K562 (cell line): Measurements from ENCODE around the gene TAS2R40. TPM values are rescaled to one million over a fixed set of nuclear protein-coding genes. Genes with fewer than 3 reads are reported as not detected.

Experiments used
- BHLHE40 ChIP-seq: IDR thresholded peaks from 2 replicates; pipeline ENCODE4 v1.6.1; 2011; ENCODE audit warnings: low read length, improper control_type of control experiment
- CC2D1A ChIP-seq: fragments of 450-650 bp; IDR thresholded peaks from 2 replicates; pipeline ENCODE4 v1.6.1; 2017; ENCODE audit warnings: mild to moderate bottlenecking
- CEBPG ChIP-seq, 3 experiments: fragments of 200-800 bp in 1 of 3; sonication (Bioruptor generic) in 1 of 3; sonication (generic) in 1 of 3; formaldehyde crosslinking in 1 of 3; IDR thresholded peaks in 2 of 3; conservative IDR thresholded peaks in 1 of 3; 2 replicates each; pipeline versions ENCODE4 v1.6.1 to v1.8.0; 2016 to 2022; ENCODE audit warnings: missing compliant biosample characterization in 2 of 3, missing genetic modification characterization in 2 of 3, mild to moderate bottlenecking in 1 of 3, missing genetic modification reagents in 1 of 3
- SPI1 ChIP-seq: IDR thresholded peaks from 2 replicates; pipeline ENCODE4 v1.6.1; 2011; ENCODE audit warnings: low read depth, low read length, control low read depth, borderline replicate concordance
- XRCC5 ChIP-seq: fragments of 200-400 bp; formaldehyde crosslinking; IDR thresholded peaks from 2 replicates; pipeline ENCODE4 v1.6.1; 2017; ENCODE audit warnings: low read depth, mild to moderate bottlenecking, low read length
- polyA plus RNA-seq, 8 experiments: library from polyadenylated mRNA; depleted of rRNA in 4 of 8; stranded (reverse) in 5 of 8; unstranded in 3 of 8; fragments of >200 nt; fragmentation: Nextera tagmentation in 2 of 8; fragmentation: Illumina TruSeq in 1 of 8; extraction: Ambion mirVana in 2 of 8; extraction: Trizol in 1 of 8; gene quantifications; 2 replicates each; pipeline versions ENCODE4 v1.2.1 to v1.2.3, GENCODE V29; 2011 to 2014; ENCODE audit warnings: inconsistent platforms in 1 of 8, missing spikeins in 1 of 8
- total RNA-seq, 7 experiments: library from RNA; depleted of rRNA in 6 of 7; stranded (reverse); fragments of >200 nt in 6 of 7; fragmentation: Illumina TruSeq in 2 of 7; extraction: Trizol in 2 of 7; gene quantifications; 2 replicates each; pipeline versions ENCODE4 v1.2.1 to v1.2.3, GENCODE V29; 2011 to 2021; ENCODE audit warnings: low replicate concordance in 1 of 7
- TF ChIP-seq, protein P1 (sequence below), 2 experiments: fragments of 450-650 bp; formaldehyde crosslinking in 1 of 2; IDR thresholded peaks; 2 replicates each; pipeline versions ENCODE4 v1.4.0 to v1.6.1; 2014 to 2020; ENCODE audit warnings: mild to moderate bottlenecking in 2 of 2, borderline replicate concordance in 1 of 2, low read depth in 1 of 2

TAS2R40 gene
- total and polyA plus RNA-seq, 9 of the 15 experiments (the other 6 are each of a cell fraction or from before 2014, with no cell fraction given) = not detected

DNA sequence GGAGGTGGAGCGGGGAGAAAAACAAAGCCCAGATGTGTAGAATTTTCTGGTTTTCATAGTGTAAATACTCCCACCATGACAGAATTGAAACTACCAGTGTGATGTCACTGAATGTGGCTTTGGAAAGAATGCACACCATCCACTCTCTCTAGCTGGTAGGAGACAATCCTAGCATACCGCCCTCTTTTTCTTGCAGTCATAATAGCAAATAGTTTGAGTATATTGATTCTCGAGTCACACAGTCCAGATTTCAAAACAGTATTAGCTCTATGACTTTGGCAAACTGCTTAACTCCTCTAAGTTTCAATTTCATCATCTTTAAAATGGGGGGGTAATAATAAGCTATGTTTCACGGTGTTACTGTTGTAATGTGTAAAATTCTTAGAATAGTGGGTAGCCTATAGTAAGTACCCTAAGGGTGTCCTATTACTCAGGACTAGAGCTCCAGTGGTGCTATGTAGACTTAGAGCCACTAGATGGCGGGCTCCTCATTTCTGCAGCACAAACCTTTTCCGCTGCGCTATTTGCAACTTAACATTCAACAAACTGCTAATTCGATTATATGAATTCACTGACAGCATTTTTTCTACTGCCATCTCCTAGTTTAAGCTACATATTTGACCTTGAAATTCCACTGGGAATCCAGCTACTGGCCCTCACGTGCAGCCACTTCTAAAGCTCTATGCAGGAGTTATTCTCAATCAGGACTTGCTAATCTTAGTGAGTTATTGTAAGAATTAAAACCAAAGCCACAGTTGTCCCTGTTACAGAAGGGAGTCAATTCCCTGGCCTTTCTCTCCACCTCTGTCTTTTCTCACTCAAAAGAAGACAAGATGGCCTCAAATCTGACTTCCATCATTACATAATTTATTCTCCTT lies 18.7 kb downstream of the TAS2R40 start (continued):
- TF ChIP-seq, protein P1, sequence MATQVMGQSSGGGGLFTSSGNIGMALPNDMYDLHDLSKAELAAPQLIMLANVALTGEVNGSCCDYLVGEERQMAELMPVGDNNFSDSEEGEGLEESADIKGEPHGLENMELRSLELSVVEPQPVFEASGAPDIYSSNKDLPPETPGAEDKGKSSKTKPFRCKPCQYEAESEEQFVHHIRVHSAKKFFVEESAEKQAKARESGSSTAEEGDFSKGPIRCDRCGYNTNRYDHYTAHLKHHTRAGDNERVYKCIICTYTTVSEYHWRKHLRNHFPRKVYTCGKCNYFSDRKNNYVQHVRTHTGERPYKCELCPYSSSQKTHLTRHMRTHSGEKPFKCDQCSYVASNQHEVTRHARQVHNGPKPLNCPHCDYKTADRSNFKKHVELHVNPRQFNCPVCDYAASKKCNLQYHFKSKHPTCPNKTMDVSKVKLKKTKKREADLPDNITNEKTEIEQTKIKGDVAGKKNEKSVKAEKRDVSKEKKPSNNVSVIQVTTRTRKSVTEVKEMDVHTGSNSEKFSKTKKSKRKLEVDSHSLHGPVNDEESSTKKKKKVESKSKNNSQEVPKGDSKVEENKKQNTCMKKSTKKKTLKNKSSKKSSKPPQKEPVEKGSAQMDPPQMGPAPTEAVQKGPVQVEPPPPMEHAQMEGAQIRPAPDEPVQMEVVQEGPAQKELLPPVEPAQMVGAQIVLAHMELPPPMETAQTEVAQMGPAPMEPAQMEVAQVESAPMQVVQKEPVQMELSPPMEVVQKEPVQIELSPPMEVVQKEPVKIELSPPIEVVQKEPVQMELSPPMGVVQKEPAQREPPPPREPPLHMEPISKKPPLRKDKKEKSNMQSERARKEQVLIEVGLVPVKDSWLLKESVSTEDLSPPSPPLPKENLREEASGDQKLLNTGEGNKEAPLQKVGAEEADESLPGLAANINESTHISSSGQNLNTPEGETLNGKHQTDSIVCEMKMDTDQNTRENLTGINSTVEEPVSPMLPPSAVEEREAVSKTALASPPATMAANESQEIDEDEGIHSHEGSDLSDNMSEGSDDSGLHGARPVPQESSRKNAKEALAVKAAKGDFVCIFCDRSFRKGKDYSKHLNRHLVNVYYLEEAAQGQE (IDR thresholded peaks at IDR 0.05; ENCODE audit: borderline replicate concordance) = peak; percentile 94
- TF ChIP-seq, protein P1 (CRISPR knock-in tag; IDR thresholded peaks at IDR 0.05; ENCODE audit: low read depth) = no peak
- TF ChIP-seq SPI1 = no peak
- peak; percentile 72; the same call in 1 of the 2 replicates for TF ChIP-seq XRCC5
- peak; percentile 59 for TF ChIP-seq BHLHE40
- peak; percentile 74 for TF ChIP-seq CC2D1A
- no peak for TF ChIP-seq CEBPG (CRISPR knock-in tag; IDR thresholded peaks at IDR 0.05)
- TF ChIP-seq CEBPG (tag; conservative IDR thresholded peaks at IDR 0.05 in 1 of 2, IDR thresholded peaks at IDR 0.05 in 1 of 2) = peak in 1 of 2 experiments; percentile 57; a peak in 1 of 4 replicates
